Measurements from ENCODE around the gene ATP11A.

ATP11A gene

GRCh38 chr13:112690283-112690929 lies 568 bp downstream of the ATP11A start:
- DNase-seq = peak; percentile 86

- DNase-seq = no peak
Observed at GRCh38 chr13:112692104-112692503, 2.3 kb downstream of the ATP11A start.

- no peak for DNase-seq
Observed at GRCh38 chr13:112692586-112692985, 2.7 kb downstream of the ATP11A start.

GRCh38 chr13:112693831-112694497 lies 4.1 kb downstream of the ATP11A start:
- no peak for DNase-seq

GRCh38 chr13:112695121-112695520 lies 5.3 kb downstream of the ATP11A start:
- DNase-seq = no peak

GRCh38 chr13:112696001-112696868 lies 6.4 kb downstream of the ATP11A start:
- no peak for DNase-seq

- DNase-seq = no peak
Observed at GRCh38 chr13:112696869-112697465, 7.1 kb downstream of the ATP11A start.

- no peak for DNase-seq
Observed at GRCh38 chr13:112697756-112698655, 8.2 kb downstream of the ATP11A start.

GRCh38 chr13:112699322-112699918 lies 9.6 kb downstream of the ATP11A start:
- no peak for DNase-seq

- no peak for DNase-seq
Observed at GRCh38 chr13:112700291-112701060, 10.6 kb downstream of the ATP11A start.

- DNase-seq = no peak
Observed at GRCh38 chr13:112702341-112702985, 12.6 kb downstream of the ATP11A start.

GRCh38 chr13:112702986-112703379 lies 13.1 kb downstream of the ATP11A start:
- no peak for DNase-seq

GRCh38 chr13:112703449-112704284 lies 13.8 kb downstream of the ATP11A start:
- DNase-seq = no peak

- no peak for DNase-seq
Observed at GRCh38 chr13:112704308-112705145, 14.7 kb downstream of the ATP11A start.

GRCh38 chr13:112705286-112705685 lies 15.4 kb downstream of the ATP11A start:
- DNase-seq = no peak

GRCh38 chr13:112706171-112706570 lies 16.3 kb downstream of the ATP11A start:
- no peak for DNase-seq

- DNase-seq = no peak
Observed at GRCh38 chr13:112708560-112709240, 18.9 kb downstream of the ATP11A start.
